Endothelial cell of umbilical vein (primary cell): Measurements from ENCODE around the gene UBA5. TPM values are rescaled to one million over a fixed set of nuclear protein-coding genes. Genes with fewer than 3 reads are reported as not detected.

ENCODE experiments used
- BruUV-seq: library from RNA; stranded (reverse); fragments of 400-500 nt; replicated peaks from 2 replicates; lab custom pipeline; 2021; lab: Mats Ljungman, UMichigan
- CTCF ChIA-PET: fragments of 300-600, 350-600 bp; sonication (Branson Sonifier 250); formaldehyde crosslinking; loops from one replicate; lab custom pipeline; 2021; ENCODE audit warnings: antibody characterized with exemption, inconsistent platforms; lab: Charles Lee
- POLR2A ChIA-PET: fragments of 300-600, 350-600 bp; sonication (Branson Sonifier 250); formaldehyde crosslinking; loops from one replicate; lab custom pipeline; 2021; ENCODE audit warnings: antibody characterized with exemption, inconsistent platforms; lab: Charles Lee
- DNase-seq: peaks from one replicate; pipeline ENCODE4 v3.0.0-alpha.2; 2011; ENCODE audit warnings: low read depth, low spot score
- FAIRE-seq: peaks from 2 replicates; lab custom pipeline; 2011; peaks lifted over from hg19 to GRCh38; lab: Jason Lieb, UNC
- H2AFZ ChIP-seq: 2 replicates; pipeline ENCODE4 v1.6.0; 2012; ENCODE audit warnings: low read depth, low read length, control low read depth, inconsistent platforms
- H3K27ac ChIP-seq: 2 replicates; pipeline ENCODE4 v1.5.1; 2011; ENCODE audit warnings: low read depth, mild to moderate bottlenecking, control low read depth, low read length, moderate library complexity; ENCODE audit not compliant: insufficient read depth
- H3K27me3 ChIP-seq, 2 experiments: 2 replicates each; pipeline versions ENCODE4 v1.6.0 to v1.6.1; 2011; ENCODE audit warnings: low read length in 2 of 2, mixed read lengths in 1 of 2; ENCODE audit not compliant: control insufficient read depth in 2 of 2, insufficient read depth in 2 of 2
- H3K36me3 ChIP-seq, 2 experiments: 2 replicates in 1 of 2; 3 replicates in 1 of 2; pipeline ENCODE4 v1.5.1; 2011; ENCODE audit warnings: low read length in 2 of 2, mild to moderate bottlenecking in 1 of 2, moderate library complexity in 1 of 2; ENCODE audit not compliant: control insufficient read depth in 2 of 2, insufficient read depth in 2 of 2; ENCODE audit errors: extremely low read depth in 1 of 2
- H3K4me1 ChIP-seq: 3 replicates; pipeline ENCODE4 v1.5.1; 2011; ENCODE audit warnings: mild to moderate bottlenecking, low read length; ENCODE audit not compliant: control insufficient read depth, insufficient read depth; ENCODE audit errors: extremely low read depth
- H3K4me2 ChIP-seq: 2 replicates; pipeline ENCODE4 v1.6.1; 2011; ENCODE audit warnings: low read length, control low read depth, mixed read lengths; ENCODE audit not compliant: insufficient read depth
- H3K4me3 ChIP-seq, 3 experiments: fragments of 200-600 bp in 1 of 3; sonication (generic), shearing (Covaris generic) in 1 of 3; replicated peaks in 1 of 3; 2 replicates each; pipeline ENCODE4 v1.5.1; 2011 to 2016; ENCODE audit warnings: control low read depth in 3 of 3, low read length in 3 of 3, mild to moderate bottlenecking in 2 of 3, inconsistent platforms in 1 of 3, low read depth in 1 of 3, moderate library complexity in 1 of 3; ENCODE audit not compliant: insufficient read depth in 1 of 3
- H3K79me2 ChIP-seq: 2 replicates; pipeline ENCODE4 v1.6.0; 2012; ENCODE audit warnings: low read length, inconsistent platforms; ENCODE audit not compliant: control insufficient read depth, insufficient read depth
- H3K9ac ChIP-seq: replicated peaks from 2 replicates; pipeline ENCODE3; 2011; ENCODE audit warnings: low read length, control low read depth; ENCODE audit not compliant: insufficient read depth; ENCODE audit errors: extremely low read depth
- H3K9me1 ChIP-seq: replicated peaks from 3 replicates; pipeline ENCODE4 v1.6.0; 2011; ENCODE audit warnings: mild to moderate bottlenecking, low read length; ENCODE audit not compliant: control insufficient read depth, insufficient read depth; ENCODE audit errors: extremely low read depth
- H3K9me3 ChIP-seq: replicated peaks from 2 replicates; pipeline ENCODE4 v1.5.1; 2012; ENCODE audit warnings: low read length, inconsistent platforms; ENCODE audit not compliant: control insufficient read depth, insufficient read depth
- H4K20me1 ChIP-seq: replicated peaks from 2 replicates; pipeline ENCODE3; 2011; ENCODE audit warnings: mild to moderate bottlenecking, low read length; ENCODE audit not compliant: control insufficient read depth, insufficient read depth; ENCODE audit errors: extremely low read depth
- FOS ChIP-seq: IDR thresholded peaks from 2 replicates; pipeline ENCODE4 v1.6.1; 2011; ENCODE audit warnings: mild to moderate bottlenecking, low read length, moderate library complexity, borderline replicate concordance; ENCODE audit not compliant: insufficient read depth
- GATA2 ChIP-seq: IDR thresholded peaks from 2 replicates; pipeline ENCODE4 v1.7.0; 2011; ENCODE audit warnings: low read depth, mild to moderate bottlenecking, moderate library complexity, mixed read lengths, low read length; ENCODE audit not compliant: insufficient read length, insufficient read depth
- MYC ChIP-seq: IDR thresholded peaks from one replicate; pipeline ENCODE4 v1.6.1; 2011; ENCODE audit warnings: mild to moderate bottlenecking, low read depth, low read length
- POLR2AphosphoS5 ChIP-seq: IDR thresholded peaks from 2 replicates; pipeline ENCODE4 v1.6.1; 2012; ENCODE audit warnings: low read depth, mild to moderate bottlenecking, control low read depth, low read length, moderate library complexity; ENCODE audit not compliant: insufficient read depth
- dilution Hi-C: fragments of 300-500 bp; cut with MboI; formaldehyde crosslinking; loops from one replicate; pipeline ENCODE4 v1.15.0; 2019; ENCODE audit warnings: low sequenced_read_pairs; ENCODE audit not compliant: extremely low pct_ligation_motif_present
- intact Hi-C: fragments of 100-400 bp; cut with micrococcal nuclease; formaldehyde crosslinking; loops from one replicate; pipeline ENCODE4 v1.10.0; 2022
- polyA plus RNA-seq, 4 experiments: library from polyadenylated mRNA; depleted of rRNA in 3 of 4; stranded (reverse) in 3 of 4; unstranded in 1 of 4; fragments of >200 nt; gene quantifications; 2 replicates each; pipeline versions ENCODE4 v1.2.1 to v1.2.3, GENCODE V29; 2011 to 2012; ENCODE audit warnings: missing spikeins in 1 of 4
- total RNA-seq: library from RNA; stranded (reverse); gene quantifications from 2 replicates; pipeline ENCODE4 v1.2.3, GENCODE V29; 2021
- TF ChIP-seq, protein P1 (sequence below): IDR thresholded peaks from 2 replicates; pipeline ENCODE4 v1.6.1; 2011; ENCODE audit not compliant: insufficient read depth, insufficient read length
- TF ChIP-seq, protein P2 (sequence below), 2 donors: IDR thresholded peaks; 1 replicate in 1 of 2; 2 replicates in 1 of 2; pipeline ENCODE4 v1.5.1; 2011; ENCODE audit warnings: low read length in 2 of 2, mild to moderate bottlenecking in 2 of 2, moderate library complexity in 2 of 2, control low read depth in 1 of 2, inconsistent platforms in 1 of 2, low read depth in 1 of 2; ENCODE audit not compliant: insufficient read depth in 1 of 2; ENCODE audit errors: extremely low read depth in 1 of 2

The UBA5 gene
- total and polyA plus RNA-seq, 2 donors (not counting 3 experiments of a cell fraction or from before 2014, with no cell fraction given) = 19.7 to 38.1 TPM

DNA sequence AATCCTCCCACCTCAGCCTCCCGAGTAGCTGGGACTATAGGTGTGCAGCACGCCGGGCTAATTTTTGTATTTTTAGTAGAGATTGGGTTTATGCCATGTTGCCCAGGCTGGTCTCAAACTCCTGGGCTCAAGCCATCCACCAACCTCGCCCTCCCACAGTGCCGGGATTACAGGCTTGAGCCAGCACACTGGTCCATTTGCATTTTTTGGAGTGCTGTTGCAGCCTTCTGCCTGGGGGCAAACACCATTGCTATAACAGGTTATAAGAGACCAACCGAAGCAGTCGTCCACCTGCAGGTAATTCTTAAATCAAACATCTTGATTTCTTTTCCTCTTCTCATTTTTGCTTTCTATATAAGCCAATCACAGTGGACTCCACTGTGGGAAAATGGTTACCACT, 35.3 kb upstream of the UBA5 start:
- dilution Hi-C loops = loop anchor here (25.0 kb wide), 1 partner anchor 87 kb away; no protein-coding TSS in a partner anchor
- Histone ChIP-seq H3K4me3 (no peak overlapping the region), H2AFZ (no peak overlapping the region), H3K27ac (no peak overlapping the region), H3K9ac (no peak overlapping the region), H3K79me2 (no peaks in the 10 kb centered on the region), H3K36me3 (peaks cover 0 to 2% of the 10 kb centered on the region in 2 experiments), H3K9me3 (no peaks in the 10 kb centered on the region), H3K4me1 (peaks cover 39% of the 10 kb centered on the region), H4K20me1 (no peaks in the 10 kb centered on the region), H3K9me1 (no peaks in the 10 kb centered on the region), H3K27me3 (no peaks in the 10 kb centered on the region), H3K4me2 (no peak overlapping the region)
- no peak for TF ChIP-seq GATA2
- no peak for TF ChIP-seq MYC
- TF ChIP-seq, protein P1, sequence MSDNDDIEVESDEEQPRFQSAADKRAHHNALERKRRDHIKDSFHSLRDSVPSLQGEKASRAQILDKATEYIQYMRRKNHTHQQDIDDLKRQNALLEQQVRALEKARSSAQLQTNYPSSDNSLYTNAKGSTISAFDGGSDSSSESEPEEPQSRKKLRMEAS = no peak
- TF ChIP-seq POLR2AphosphoS5 = no peak
- TF ChIP-seq, protein P2, sequence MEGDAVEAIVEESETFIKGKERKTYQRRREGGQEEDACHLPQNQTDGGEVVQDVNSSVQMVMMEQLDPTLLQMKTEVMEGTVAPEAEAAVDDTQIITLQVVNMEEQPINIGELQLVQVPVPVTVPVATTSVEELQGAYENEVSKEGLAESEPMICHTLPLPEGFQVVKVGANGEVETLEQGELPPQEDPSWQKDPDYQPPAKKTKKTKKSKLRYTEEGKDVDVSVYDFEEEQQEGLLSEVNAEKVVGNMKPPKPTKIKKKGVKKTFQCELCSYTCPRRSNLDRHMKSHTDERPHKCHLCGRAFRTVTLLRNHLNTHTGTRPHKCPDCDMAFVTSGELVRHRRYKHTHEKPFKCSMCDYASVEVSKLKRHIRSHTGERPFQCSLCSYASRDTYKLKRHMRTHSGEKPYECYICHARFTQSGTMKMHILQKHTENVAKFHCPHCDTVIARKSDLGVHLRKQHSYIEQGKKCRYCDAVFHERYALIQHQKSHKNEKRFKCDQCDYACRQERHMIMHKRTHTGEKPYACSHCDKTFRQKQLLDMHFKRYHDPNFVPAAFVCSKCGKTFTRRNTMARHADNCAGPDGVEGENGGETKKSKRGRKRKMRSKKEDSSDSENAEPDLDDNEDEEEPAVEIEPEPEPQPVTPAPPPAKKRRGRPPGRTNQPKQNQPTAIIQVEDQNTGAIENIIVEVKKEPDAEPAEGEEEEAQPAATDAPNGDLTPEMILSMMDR (IDR thresholded peaks at IDR 0.05; ENCODE audit: extremely low read depth in 1 of 2, insufficient read depth in 1 of 2, low read depth in 1 of 2, low read length in 2 of 2) = no peak
- no peak for TF ChIP-seq FOS
- POLR2A ChIA-PET = no interaction called here
- CTCF ChIA-PET = no interaction called here
- DNase-seq = no peak
- BruUV-seq = no TSS peak
- intact Hi-C loops = no loop called here
- FAIRE-seq = no peak
